GM10266 (cell line): ENCODE measurements around the gene RIOK2.

Experiments used
- DNase-seq: peaks from one replicate; pipeline ENCODE4 v3.0.0; 2012; ENCODE audit errors: extremely low spot score
- TF ChIP-seq, protein P1 (sequence below): IDR thresholded peaks from 2 replicates; pipeline ENCODE4 v1.5.1; 2012; ENCODE audit warnings: mild to moderate bottlenecking, low read depth; ENCODE audit not compliant: control insufficient read depth, insufficient read depth; ENCODE audit errors: missing control alignments

RIOK2 gene

DNA sequence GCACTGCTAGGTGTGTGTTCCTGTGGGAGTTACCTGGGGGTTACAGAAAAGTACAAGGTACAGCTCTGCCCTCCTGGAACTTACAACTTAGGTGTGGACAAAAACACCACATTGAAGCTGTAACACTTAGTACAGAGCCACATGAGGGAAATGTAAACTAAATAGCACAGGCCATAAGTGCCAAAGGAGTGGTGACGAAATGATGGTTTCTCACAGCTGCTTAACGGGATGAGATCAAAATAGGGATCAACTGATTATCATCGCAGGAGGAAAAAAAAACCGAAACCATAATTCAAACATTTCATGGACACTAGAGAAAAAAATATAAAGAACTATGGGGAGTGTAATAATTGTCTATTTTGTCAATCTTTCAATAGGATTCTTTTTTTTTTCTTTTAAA lies 46.6 kb downstream of the RIOK2 start:
- TF ChIP-seq, protein P1, sequence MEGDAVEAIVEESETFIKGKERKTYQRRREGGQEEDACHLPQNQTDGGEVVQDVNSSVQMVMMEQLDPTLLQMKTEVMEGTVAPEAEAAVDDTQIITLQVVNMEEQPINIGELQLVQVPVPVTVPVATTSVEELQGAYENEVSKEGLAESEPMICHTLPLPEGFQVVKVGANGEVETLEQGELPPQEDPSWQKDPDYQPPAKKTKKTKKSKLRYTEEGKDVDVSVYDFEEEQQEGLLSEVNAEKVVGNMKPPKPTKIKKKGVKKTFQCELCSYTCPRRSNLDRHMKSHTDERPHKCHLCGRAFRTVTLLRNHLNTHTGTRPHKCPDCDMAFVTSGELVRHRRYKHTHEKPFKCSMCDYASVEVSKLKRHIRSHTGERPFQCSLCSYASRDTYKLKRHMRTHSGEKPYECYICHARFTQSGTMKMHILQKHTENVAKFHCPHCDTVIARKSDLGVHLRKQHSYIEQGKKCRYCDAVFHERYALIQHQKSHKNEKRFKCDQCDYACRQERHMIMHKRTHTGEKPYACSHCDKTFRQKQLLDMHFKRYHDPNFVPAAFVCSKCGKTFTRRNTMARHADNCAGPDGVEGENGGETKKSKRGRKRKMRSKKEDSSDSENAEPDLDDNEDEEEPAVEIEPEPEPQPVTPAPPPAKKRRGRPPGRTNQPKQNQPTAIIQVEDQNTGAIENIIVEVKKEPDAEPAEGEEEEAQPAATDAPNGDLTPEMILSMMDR: no peak
- DNase-seq: no peak

DNA sequence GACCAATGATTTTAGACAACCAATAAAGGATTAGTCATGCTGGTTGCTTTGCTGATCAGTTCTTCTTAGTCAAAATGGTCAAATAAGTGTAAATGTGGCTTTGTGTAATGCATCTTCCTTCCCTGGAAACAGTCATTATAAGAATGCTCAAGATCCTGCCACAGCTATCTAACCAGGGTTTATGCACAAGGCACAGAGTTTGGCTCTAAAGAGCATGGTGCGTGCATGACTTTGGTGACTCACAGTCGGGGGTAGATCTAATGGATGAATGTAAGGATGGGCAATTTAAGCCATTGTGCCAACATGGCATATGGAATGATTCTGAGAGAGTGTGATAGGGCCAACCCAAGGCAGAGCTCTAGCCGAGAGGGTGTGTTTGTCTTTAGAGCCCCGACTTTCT lies 47.2 kb downstream of the RIOK2 start:
- TF ChIP-seq, protein P1: no peak
- no peak for DNase-seq

DNA sequence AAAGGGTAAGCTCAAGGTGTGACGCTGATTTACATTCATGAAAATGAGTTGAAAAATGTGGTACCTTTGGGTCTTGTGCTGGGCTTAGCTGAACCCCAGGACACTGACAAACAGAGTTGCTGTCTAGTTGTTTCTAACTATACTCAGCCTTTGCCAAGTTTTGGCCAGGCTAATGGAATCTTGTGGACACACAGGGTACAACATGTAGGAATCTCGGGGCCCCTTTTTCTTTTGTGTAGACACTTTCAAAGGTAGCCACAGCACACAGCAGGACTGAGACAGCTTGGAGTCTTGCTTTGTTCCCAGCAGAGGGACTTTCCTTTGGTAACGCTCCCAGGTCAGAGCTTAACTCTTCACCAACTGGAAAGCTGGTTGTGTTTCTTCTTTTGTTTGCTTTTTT lies 48.4 kb downstream of the RIOK2 start:
- DNase-seq: no peak
- TF ChIP-seq, protein P1: no peak

DNA sequence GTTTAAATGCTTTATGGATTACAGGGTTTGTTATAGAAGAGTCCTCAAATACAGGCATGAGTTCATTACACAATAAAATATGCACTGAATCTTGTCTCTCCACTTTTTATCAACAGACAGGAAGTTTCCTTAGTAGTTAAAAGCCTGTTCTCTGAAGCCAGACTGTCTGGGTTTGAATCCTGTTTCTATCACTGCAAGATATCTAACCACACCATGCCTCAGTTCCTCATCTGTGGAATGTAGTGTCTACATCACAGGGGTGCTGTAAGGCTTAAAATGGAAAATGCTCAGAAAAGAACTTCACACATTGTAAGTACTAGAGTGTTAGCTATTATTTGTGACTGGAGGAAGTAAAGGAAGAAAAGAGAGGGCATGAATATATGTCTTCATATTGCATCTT lies 49.9 kb downstream of the RIOK2 start:
- TF ChIP-seq, protein P1: no peak

DNA sequence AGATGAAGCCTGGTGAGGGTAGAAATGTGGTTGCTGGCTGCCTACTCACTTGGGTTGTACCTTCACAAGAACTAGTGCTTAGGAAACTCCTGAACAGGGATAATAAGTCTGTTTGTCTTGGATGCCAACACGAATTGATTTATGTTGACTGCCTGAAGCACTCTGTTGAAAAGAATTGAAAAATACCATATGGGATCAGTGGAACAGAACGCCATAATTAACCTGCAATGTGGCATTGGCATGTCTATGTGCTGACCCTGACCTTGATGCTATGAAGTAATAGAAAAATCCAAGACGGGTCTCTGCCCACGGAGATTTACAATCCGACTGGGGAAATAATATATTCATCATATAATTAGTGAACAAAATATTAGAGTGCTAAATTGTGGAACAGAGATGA lies 51.1 kb downstream of the RIOK2 start:
- TF ChIP-seq, protein P1: no peak
- no peak for DNase-seq

More for the DNA sequence above, 49.9 kb downstream of the RIOK2 start:
- no peak for DNase-seq

DNA sequence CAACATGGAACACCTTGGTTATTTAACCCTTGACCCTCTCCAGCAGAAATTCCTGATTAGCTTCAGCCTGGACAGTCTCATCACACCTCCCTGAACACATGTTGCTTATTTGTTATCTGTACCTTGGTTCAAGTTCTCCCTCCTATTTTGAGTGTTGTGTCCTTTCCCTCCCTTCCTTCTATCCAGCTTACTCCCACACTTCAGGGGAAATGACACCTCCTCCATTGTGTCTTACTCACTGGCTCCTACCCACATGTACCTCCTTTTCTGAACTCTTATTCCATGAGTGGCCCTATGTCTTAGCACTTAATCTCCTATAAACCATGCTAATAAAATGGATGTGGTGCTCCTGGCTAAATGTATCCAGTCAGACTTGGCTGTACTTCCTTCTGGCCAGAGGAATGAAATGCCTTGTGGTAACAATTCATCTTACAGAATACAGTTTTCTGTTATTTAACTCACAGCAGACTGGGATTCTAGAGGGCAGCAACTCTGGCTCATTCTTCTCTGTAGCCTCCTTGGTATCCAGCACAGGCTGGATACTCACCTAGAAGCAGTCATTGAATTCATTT lies 51.8 kb downstream of the RIOK2 start:
- DNase-seq: no peak
- TF ChIP-seq, protein P1: no peak

DNA sequence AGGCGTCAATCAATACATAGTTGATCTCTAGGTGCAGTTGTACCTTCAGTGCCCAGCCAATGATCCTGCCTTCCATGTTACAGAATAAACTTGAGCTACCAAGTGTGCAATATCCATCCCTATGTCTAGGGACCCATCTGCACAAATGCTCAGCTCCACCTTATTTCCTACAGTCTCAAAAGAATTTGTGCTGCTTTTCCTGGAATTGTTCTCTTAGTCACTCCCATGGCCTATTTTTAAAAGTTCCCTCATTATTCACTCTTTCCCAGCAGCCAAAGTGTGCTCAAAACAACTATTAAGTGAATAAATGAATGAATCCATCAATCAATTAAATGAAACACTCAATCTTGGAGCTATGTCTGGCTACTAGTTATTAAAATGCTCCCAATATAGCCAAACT lies 55.3 kb downstream of the RIOK2 start:
- TF ChIP-seq, protein P1: no peak

More for the DNA sequence above, 55.3 kb downstream of the RIOK2 start:
- no peak for DNase-seq
